ENCODE measurements around the gene ERAS.
A peak's percentile ranks its signal among the peaks of the same experiment; 100 is the strongest.
"Not testable (repeated sequence)": the region's sequence is repeated elsewhere in the genome, so short reads cannot be mapped to it uniquely, and the experiment has no call there.

Gene ERAS

GRCh38 chrX:48833542-48834138, 7.3 kb downstream of the ERAS start:
- no peak for DNase-seq

GRCh38 chrX:48834383-48834709, 8.0 kb downstream of the ERAS start:
- no peak for DNase-seq

- DNase-seq: peak; percentile 65
These were observed 9.4 kb downstream of the ERAS start, which contains the start of gene PCSK1N for GRCh38 chrX:48835524-48836329. TSS of gene PCSK1N (minus strand) at chrX:48835610. CDS start at chrX:48835532, 78 bp downstream.

- DNase-seq: no peak
These were observed 13.4 kb downstream of the ERAS start for GRCh38 chrX:48839686-48840085.

- DNase-seq: no peak
These were observed 22.5 kb downstream of the ERAS start for GRCh38 chrX:48848847-48849246.

- DNase-seq: no peak
These were observed 26.5 kb downstream of the ERAS start for GRCh38 chrX:48852857-48853256.

- not testable (repeated sequence) for DNase-seq
These were observed 27.2 kb downstream of the ERAS start for GRCh38 chrX:48853494-48853893.

GRCh38 chrX:48854121-48854804, 27.9 kb downstream of the ERAS start:
- not testable (repeated sequence) for DNase-seq

GRCh38 chrX:48854898-48855297, 28.6 kb downstream of the ERAS start:
- DNase-seq: no peak

GRCh38 chrX:48864210-48864609, 37.9 kb downstream of the ERAS start:
- no peak for DNase-seq

- not testable (repeated sequence) for DNase-seq
These were observed 45.7 kb downstream of the ERAS start for GRCh38 chrX:48872017-48872416.

- not testable (repeated sequence) for DNase-seq
These were observed 50.6 kb downstream of the ERAS start for GRCh38 chrX:48876944-48877343.
